HEK293 (cell line): ENCODE measurements around the gene TYSND1.

ENCODE experiments used
- BCL11A ChIP-seq: fragments of 450-650 bp; formaldehyde crosslinking; IDR thresholded peaks from 2 replicates; pipeline ENCODE4 v1.5.1; 2016; ENCODE audit warnings: low read depth, missing biosample characterization, missing genetic modification characterization
- HOXA7 ChIP-seq: sonication (generic); formaldehyde crosslinking; IDR thresholded peaks from 2 replicates; pipeline ENCODE4 v1.8.1; 2022; ENCODE audit warnings: missing genetic modification reagents, borderline replicate concordance
- PRDM1 ChIP-seq: fragments of 450-650 bp; formaldehyde crosslinking; IDR thresholded peaks from 2 replicates; pipeline ENCODE4; 2016; ENCODE audit warnings: missing biosample characterization, missing genetic modification characterization
- RBAK ChIP-seq: fragments of 450-650 bp; formaldehyde crosslinking; IDR thresholded peaks from 2 replicates; pipeline ENCODE4 v1.5.1; 2016; ENCODE audit warnings: missing biosample characterization, missing genetic modification characterization
- SALL2 ChIP-seq: fragments of 450-650 bp; formaldehyde crosslinking; IDR thresholded peaks from 2 replicates; pipeline ENCODE4 v1.5.0; 2017; ENCODE audit warnings: missing biosample characterization, mild to moderate bottlenecking, missing genetic modification characterization, borderline replicate concordance
- SCRT2 ChIP-seq: fragments of 450-650 bp; formaldehyde crosslinking; IDR thresholded peaks from 2 replicates; pipeline ENCODE4 v1.5.1; 2016; ENCODE audit warnings: missing biosample characterization, missing genetic modification characterization
- SP7 ChIP-seq: fragments of 450-650 bp; formaldehyde crosslinking; IDR thresholded peaks from 2 replicates; pipeline ENCODE4 v1.5.1; 2016; ENCODE audit warnings: missing biosample characterization, missing genetic modification characterization
- YY2 ChIP-seq: fragments of 450-650 bp; formaldehyde crosslinking; IDR thresholded peaks from 2 replicates; pipeline ENCODE4 v1.5.1; 2016; ENCODE audit warnings: missing biosample characterization, missing genetic modification characterization
- ZBTB48 ChIP-seq: fragments of 450-650 bp; formaldehyde crosslinking; IDR thresholded peaks from 2 replicates; pipeline ENCODE4 v1.5.1; 2016; ENCODE audit warnings: missing biosample characterization, missing genetic modification characterization
- ZBTB7A ChIP-seq: fragments of 450-650 bp; formaldehyde crosslinking; IDR thresholded peaks from 2 replicates; pipeline ENCODE4 v1.5.1; 2016; ENCODE audit warnings: low read depth, missing biosample characterization, missing genetic modification characterization
- ZEB2 ChIP-seq: fragments of 450-650 bp; formaldehyde crosslinking; IDR thresholded peaks from 2 replicates; pipeline ENCODE4 v1.5.1; 2016; ENCODE audit warnings: missing biosample characterization, missing genetic modification characterization
- ZFHX2 ChIP-seq: fragments of 450-650 bp; formaldehyde crosslinking; conservative IDR thresholded peaks from 2 replicates; pipeline ENCODE4 v1.5.1; 2016; ENCODE audit warnings: missing biosample characterization, missing genetic modification characterization
- ZFP37 ChIP-seq: fragments of 450-650 bp; formaldehyde crosslinking; IDR thresholded peaks from 2 replicates; pipeline ENCODE4 v1.5.1; 2016; ENCODE audit warnings: missing biosample characterization, missing genetic modification characterization
- ZNF132 ChIP-seq: fragments of 450-650 bp; formaldehyde crosslinking; IDR thresholded peaks from 2 replicates; pipeline ENCODE4 v1.5.1; 2017; ENCODE audit warnings: missing biosample characterization, missing genetic modification characterization, borderline replicate concordance
- ZNF19 ChIP-seq: fragments of 450-650 bp; formaldehyde crosslinking; IDR thresholded peaks from 2 replicates; pipeline ENCODE4; 2016; ENCODE audit warnings: missing biosample characterization, missing genetic modification characterization, low read depth
- ZNF248 ChIP-seq: fragments of 450-650 bp; formaldehyde crosslinking; IDR thresholded peaks from 2 replicates; pipeline ENCODE4 v1.5.1; 2017; ENCODE audit warnings: missing biosample characterization, missing genetic modification characterization
- ZNF274 ChIP-seq, 2 experiments: fragments of 200-500 bp in 1 of 2; fragments of 450-650 bp in 1 of 2; sonication (Bioruptor generic) in 1 of 2; formaldehyde crosslinking in 1 of 2; IDR thresholded peaks; 2 replicates each; pipeline versions ENCODE4 v1.5.1 to v1.6.1; 2014 to 2016; ENCODE audit warnings: borderline replicate concordance in 1 of 2, inconsistent platforms in 1 of 2, low read length in 1 of 2, missing biosample characterization in 1 of 2, missing genetic modification characterization in 1 of 2
- ZNF302 ChIP-seq: fragments of 450-650 bp; formaldehyde crosslinking; IDR thresholded peaks from 2 replicates; pipeline ENCODE4 v1.5.1; 2016; ENCODE audit warnings: missing biosample characterization, missing genetic modification characterization, low read depth
- ZNF549 ChIP-seq: fragments of 450-650 bp; IDR thresholded peaks from 2 replicates; pipeline ENCODE4 v1.5.1; 2018; ENCODE audit warnings: missing biosample characterization, missing genetic modification characterization, mild to moderate bottlenecking, inconsistent platforms, moderate library complexity
- ZNF561 ChIP-seq: fragments of 450-650 bp; IDR thresholded peaks from 2 replicates; pipeline ENCODE4 v1.5.1; 2018; ENCODE audit warnings: missing biosample characterization, missing genetic modification characterization, borderline replicate concordance
- ZNF626 ChIP-seq: fragments of 450-650 bp; sonication (Bioruptor Pico); formaldehyde crosslinking; IDR thresholded peaks from 2 replicates; pipeline ENCODE4 v1.5.1; 2018; ENCODE audit warnings: missing biosample characterization, missing genetic modification characterization, inconsistent platforms
- ZNF658 ChIP-seq: fragments of 450-650 bp; formaldehyde crosslinking; IDR thresholded peaks from 2 replicates; pipeline ENCODE4; 2016; ENCODE audit warnings: missing biosample characterization, missing genetic modification characterization
- ZNF777 ChIP-seq: fragments of 450-650 bp; formaldehyde crosslinking; IDR thresholded peaks from 2 replicates; pipeline ENCODE4 v1.5.1; 2017; ENCODE audit warnings: missing biosample characterization, missing genetic modification characterization, borderline replicate concordance
- ZNF830 ChIP-seq: fragments of 450-650 bp; IDR thresholded peaks from 2 replicates; pipeline ENCODE4 v1.5.0; 2018; ENCODE audit warnings: missing biosample characterization, missing genetic modification characterization, low read depth, mild to moderate bottlenecking, moderate library complexity
- ZSCAN23 ChIP-seq: fragments of 450-650 bp; formaldehyde crosslinking; IDR thresholded peaks from 2 replicates; pipeline ENCODE4 v1.5.1; 2016; ENCODE audit warnings: missing biosample characterization, missing genetic modification characterization
- TF ChIP-seq, protein P1 (sequence below): fragments of 450-650 bp; formaldehyde crosslinking; IDR thresholded peaks from 2 replicates; pipeline ENCODE4 v1.5.1; 2016; ENCODE audit warnings: missing biosample characterization, missing genetic modification characterization
- TF ChIP-seq, protein P2 (sequence below): fragments of 450-650 bp; formaldehyde crosslinking; IDR thresholded peaks from 2 replicates; pipeline ENCODE4 v1.5.1; 2016; ENCODE audit warnings: missing biosample characterization, missing genetic modification characterization, low read depth
- TF ChIP-seq, protein P3 (sequence below): fragments of 450-650 bp; formaldehyde crosslinking; IDR thresholded peaks from 2 replicates; pipeline ENCODE4 v1.5.0; 2017; ENCODE audit warnings: missing biosample characterization, missing genetic modification characterization, borderline replicate concordance
- TF ChIP-seq, protein P4 (sequence below): fragments of 450-650 bp; formaldehyde crosslinking; IDR thresholded peaks from 2 replicates; pipeline ENCODE4 v1.5.1; 2016; ENCODE audit warnings: missing biosample characterization, missing genetic modification characterization, borderline replicate concordance

The TYSND1 gene

DNA sequence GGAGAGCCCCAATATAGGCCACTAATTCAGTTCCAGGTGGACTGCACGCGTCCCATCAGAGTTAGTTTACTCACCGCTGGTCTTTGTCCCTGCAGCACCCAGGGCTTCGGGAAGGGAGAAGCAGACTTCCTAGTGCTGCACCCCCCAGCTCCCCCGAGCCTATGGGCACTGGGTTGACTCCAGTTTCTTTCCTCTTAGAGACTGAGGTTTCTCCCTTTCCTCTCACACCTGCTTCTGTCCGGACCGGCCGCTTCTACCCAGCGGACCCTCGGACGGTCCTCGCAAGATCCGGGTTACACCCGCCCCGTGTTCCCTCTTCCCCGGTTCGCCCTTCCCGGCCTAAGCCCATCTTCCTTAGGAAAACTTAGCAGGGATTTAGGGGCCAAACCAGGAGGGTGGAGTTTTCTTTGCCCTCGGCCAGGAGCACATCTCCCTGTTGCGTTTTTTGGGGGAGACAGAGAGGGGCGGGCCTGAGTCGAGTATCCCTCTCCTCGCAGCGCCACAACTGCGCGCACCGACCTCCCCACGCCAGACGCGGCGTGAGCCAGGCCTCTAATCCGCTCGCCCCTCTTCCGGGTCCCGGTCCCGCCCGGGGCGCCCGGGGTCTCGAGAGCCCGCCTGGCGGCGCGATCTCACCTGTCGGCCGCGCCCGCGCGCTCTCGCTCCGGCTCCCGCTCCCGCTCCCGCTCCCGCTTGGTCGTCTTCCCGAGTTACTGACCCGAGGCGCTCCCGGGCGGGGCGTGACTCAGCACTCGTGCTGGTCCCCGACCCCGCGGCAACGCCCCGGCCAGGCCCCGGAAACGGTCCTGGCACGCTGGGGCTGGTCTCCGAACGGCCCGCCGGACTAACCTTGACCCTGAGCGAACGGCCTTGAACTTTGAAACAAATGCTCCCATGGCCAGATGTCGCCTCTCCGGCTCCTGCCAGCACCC, 14.1 kb downstream of the TYSND1 start, which contains the start of gene AIFM2 (continued):
- TF ChIP-seq, protein P1, sequence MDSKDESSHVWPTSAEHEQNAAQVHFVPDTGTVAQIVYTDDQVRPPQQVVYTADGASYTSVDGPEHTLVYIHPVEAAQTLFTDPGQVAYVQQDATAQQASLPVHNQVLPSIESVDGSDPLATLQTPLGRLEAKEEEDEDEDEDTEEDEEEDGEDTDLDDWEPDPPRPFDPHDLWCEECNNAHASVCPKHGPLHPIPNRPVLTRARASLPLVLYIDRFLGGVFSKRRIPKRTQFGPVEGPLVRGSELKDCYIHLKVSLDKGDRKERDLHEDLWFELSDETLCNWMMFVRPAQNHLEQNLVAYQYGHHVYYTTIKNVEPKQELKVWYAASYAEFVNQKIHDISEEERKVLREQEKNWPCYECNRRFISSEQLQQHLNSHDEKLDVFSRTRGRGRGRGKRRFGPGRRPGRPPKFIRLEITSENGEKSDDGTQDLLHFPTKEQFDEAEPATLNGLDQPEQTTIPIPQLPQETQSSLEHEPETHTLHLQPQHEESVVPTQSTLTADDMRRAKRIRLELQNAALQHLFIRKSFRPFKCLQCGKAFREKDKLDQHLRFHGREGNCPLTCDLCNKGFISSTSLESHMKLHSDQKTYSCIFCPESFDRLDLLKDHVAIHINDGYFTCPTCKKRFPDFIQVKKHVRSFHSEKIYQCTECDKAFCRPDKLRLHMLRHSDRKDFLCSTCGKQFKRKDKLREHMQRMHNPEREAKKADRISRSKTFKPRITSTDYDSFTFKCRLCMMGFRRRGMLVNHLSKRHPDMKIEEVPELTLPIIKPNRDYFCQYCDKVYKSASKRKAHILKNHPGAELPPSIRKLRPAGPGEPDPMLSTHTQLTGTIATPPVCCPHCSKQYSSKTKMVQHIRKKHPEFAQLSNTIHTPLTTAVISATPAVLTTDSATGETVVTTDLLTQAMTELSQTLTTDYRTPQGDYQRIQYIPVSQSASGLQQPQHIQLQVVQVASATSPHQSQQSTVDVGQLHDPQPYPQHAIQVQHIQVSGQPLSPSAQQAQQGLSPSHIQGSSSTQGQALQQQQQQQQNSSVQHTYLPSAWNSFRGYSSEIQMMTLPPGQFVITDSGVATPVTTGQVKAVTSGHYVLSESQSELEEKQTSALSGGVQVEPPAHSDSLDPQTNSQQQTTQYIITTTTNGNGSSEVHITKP (tag by site-specific recombination): peak; percentile 62
- TF ChIP-seq ZBTB7A (tag by site-specific recombination) (no peak), ZNF274 (IDR thresholded peaks at IDR 0.05; ENCODE audit: low read length) (no peak), ZNF274 (tag by site-specific recombination; IDR thresholded peaks at IDR 0.05; ENCODE audit: borderline replicate concordance) (no peak), ZNF777 (no peak; the same call in 1 of the 2 replicates), YY2 (tag by site-specific recombination) (no peak), SALL2 (tag by site-specific recombination) (no peak), ZNF626 (tag by site-specific recombination) (no peak), ZNF248 (tag by site-specific recombination) (no peak), ZBTB48 (tag by site-specific recombination) (no peak; the same call in 1 of the 2 replicates), ZNF658 (tag by site-specific recombination) (no peak), SCRT2 (tag by site-specific recombination) (peak; percentile 73), ZNF132 (tag by site-specific recombination) (no peak), ZNF19 (tag by site-specific recombination) (no peak), RBAK (no peak), ZSCAN23 (no peak), SP7 (peak; percentile 69), ZFHX2 (no peak), ZFP37 (tag by site-specific recombination) (no peak), BCL11A (tag by site-specific recombination) (peak; percentile 81), HOXA7 (CRISPR knock-in tag) (no peak), ZEB2 (tag by site-specific recombination) (no peak; the same call in 1 of the 2 replicates), PRDM1 (tag by site-specific recombination) (no peak), ZNF549 (no peak), ZNF830 (no peak), ZNF302 (no peak), ZNF561 (tag by site-specific recombination) (peak; percentile 79)
- TF ChIP-seq, protein P2, sequence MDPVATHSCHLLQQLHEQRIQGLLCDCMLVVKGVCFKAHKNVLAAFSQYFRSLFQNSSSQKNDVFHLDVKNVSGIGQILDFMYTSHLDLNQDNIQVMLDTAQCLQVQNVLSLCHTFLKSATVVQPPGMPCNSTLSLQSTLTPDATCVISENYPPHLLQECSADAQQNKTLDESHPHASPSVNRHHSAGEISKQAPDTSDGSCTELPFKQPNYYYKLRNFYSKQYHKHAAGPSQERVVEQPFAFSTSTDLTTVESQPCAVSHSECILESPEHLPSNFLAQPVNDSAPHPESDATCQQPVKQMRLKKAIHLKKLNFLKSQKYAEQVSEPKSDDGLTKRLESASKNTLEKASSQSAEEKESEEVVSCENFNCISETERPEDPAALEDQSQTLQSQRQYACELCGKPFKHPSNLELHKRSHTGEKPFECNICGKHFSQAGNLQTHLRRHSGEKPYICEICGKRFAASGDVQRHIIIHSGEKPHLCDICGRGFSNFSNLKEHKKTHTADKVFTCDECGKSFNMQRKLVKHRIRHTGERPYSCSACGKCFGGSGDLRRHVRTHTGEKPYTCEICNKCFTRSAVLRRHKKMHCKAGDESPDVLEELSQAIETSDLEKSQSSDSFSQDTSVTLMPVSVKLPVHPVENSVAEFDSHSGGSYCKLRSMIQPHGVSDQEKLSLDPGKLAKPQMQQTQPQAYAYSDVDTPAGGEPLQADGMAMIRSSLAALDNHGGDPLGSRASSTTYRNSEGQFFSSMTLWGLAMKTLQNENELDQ (tag by site-specific recombination): no peak
- TF ChIP-seq, protein P3, sequence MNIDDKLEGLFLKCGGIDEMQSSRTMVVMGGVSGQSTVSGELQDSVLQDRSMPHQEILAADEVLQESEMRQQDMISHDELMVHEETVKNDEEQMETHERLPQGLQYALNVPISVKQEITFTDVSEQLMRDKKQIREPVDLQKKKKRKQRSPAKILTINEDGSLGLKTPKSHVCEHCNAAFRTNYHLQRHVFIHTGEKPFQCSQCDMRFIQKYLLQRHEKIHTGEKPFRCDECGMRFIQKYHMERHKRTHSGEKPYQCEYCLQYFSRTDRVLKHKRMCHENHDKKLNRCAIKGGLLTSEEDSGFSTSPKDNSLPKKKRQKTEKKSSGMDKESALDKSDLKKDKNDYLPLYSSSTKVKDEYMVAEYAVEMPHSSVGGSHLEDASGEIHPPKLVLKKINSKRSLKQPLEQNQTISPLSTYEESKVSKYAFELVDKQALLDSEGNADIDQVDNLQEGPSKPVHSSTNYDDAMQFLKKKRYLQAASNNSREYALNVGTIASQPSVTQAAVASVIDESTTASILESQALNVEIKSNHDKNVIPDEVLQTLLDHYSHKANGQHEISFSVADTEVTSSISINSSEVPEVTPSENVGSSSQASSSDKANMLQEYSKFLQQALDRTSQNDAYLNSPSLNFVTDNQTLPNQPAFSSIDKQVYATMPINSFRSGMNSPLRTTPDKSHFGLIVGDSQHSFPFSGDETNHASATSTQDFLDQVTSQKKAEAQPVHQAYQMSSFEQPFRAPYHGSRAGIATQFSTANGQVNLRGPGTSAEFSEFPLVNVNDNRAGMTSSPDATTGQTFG (tag by site-specific recombination): no peak
- TF ChIP-seq, protein P4, sequence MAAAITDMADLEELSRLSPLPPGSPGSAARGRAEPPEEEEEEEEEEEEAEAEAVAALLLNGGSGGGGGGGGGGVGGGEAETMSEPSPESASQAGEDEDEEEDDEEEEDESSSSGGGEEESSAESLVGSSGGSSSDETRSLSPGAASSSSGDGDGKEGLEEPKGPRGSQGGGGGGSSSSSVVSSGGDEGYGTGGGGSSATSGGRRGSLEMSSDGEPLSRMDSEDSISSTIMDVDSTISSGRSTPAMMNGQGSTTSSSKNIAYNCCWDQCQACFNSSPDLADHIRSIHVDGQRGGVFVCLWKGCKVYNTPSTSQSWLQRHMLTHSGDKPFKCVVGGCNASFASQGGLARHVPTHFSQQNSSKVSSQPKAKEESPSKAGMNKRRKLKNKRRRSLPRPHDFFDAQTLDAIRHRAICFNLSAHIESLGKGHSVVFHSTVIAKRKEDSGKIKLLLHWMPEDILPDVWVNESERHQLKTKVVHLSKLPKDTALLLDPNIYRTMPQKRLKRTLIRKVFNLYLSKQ (tag by site-specific recombination): no peak
